ENCODE measurements around the gene NEURL1B.

Gene NEURL1B

GRCh38 chr5:172683264-172683644, 42.2 kb downstream of the NEURL1B start:
- DNase-seq, result no peak

GRCh38 chr5:172683645-172684471, 42.8 kb downstream of the NEURL1B start:
- no peak for DNase-seq

- no peak for DNase-seq
Measured at GRCh38 chr5:172685091-172685490, 44.0 kb downstream of the NEURL1B start.

GRCh38 chr5:172686111-172686510, 45.0 kb downstream of the NEURL1B start:
- no peak for DNase-seq

GRCh38 chr5:172686539-172687390, 45.7 kb downstream of the NEURL1B start:
- DNase-seq, result no peak

- no peak for DNase-seq
Measured at GRCh38 chr5:172687940-172688339, 46.9 kb downstream of the NEURL1B start.

- DNase-seq, result no peak
Measured at GRCh38 chr5:172688349-172689217, 47.5 kb downstream of the NEURL1B start.

GRCh38 chr5:172689218-172689572, 48.1 kb downstream of the NEURL1B start:
- no peak for DNase-seq

- no peak for DNase-seq
Measured at GRCh38 chr5:172689801-172690200, 48.7 kb downstream of the NEURL1B start.

GRCh38 chr5:172690258-172691075, 49.4 kb downstream of the NEURL1B start:
- no peak for DNase-seq

- no peak for DNase-seq
Measured at GRCh38 chr5:172691886-172692285, 50.8 kb downstream of the NEURL1B start.

- no peak for DNase-seq
Measured at GRCh38 chr5:172692451-172692850, 51.4 kb downstream of the NEURL1B start.

- DNase-seq, result no peak
Measured at GRCh38 chr5:172692981-172693380, 51.9 kb downstream of the NEURL1B start.

GRCh38 chr5:172694061-172694460, 53.0 kb downstream of the NEURL1B start:
- DNase-seq, result no peak

GRCh38 chr5:172694541-172694940, 53.5 kb downstream of the NEURL1B start:
- DNase-seq, result no peak

- DNase-seq, result no peak
Measured at GRCh38 chr5:172695232-172696054, 54.4 kb downstream of the NEURL1B start.

- no peak for DNase-seq
Measured at GRCh38 chr5:172696171-172696849, 55.2 kb downstream of the NEURL1B start.

GRCh38 chr5:172697123-172698121, 56.4 kb downstream of the NEURL1B start:
- peak; percentile 77 to 82 for DNase-seq

GRCh38 chr5:172699423-172699822, 58.4 kb downstream of the NEURL1B start:
- no peak for DNase-seq

All from hippocampal formation (tissue), 2 donors.